ES-I3 (cell line): ENCODE data around the gene ALPL.
A peak's percentile ranks its signal among the peaks of the same experiment; 100 is the strongest.
"Not testable (repeated sequence)": the region's sequence is repeated elsewhere in the genome, so short reads cannot be mapped to it uniquely, and the experiment has no call there.

Experiments
- H3K36me3 ChIP-seq: 2 replicates; pipeline ENCODE4 v1.6.1; 2013; ENCODE audit warnings: mild to moderate bottlenecking, low read length, control low read depth, moderate library complexity; ENCODE audit not compliant: insufficient read depth
- H3K4me1 ChIP-seq: 2 replicates; pipeline ENCODE4 v1.6.1; 2013; ENCODE audit warnings: mild to moderate bottlenecking, control low read depth, low read length; ENCODE audit not compliant: insufficient read depth
- H3K9ac ChIP-seq: 2 replicates; pipeline ENCODE4 v1.6.1; 2013; ENCODE audit warnings: low read depth, mild to moderate bottlenecking, low read length, moderate library complexity
- H3K9me3 ChIP-seq: 2 replicates; pipeline ENCODE4 v1.6.1; 2013; ENCODE audit warnings: mild to moderate bottlenecking, low read length, moderate library complexity; ENCODE audit not compliant: control insufficient read depth, insufficient read depth

ALPL gene

DNA sequence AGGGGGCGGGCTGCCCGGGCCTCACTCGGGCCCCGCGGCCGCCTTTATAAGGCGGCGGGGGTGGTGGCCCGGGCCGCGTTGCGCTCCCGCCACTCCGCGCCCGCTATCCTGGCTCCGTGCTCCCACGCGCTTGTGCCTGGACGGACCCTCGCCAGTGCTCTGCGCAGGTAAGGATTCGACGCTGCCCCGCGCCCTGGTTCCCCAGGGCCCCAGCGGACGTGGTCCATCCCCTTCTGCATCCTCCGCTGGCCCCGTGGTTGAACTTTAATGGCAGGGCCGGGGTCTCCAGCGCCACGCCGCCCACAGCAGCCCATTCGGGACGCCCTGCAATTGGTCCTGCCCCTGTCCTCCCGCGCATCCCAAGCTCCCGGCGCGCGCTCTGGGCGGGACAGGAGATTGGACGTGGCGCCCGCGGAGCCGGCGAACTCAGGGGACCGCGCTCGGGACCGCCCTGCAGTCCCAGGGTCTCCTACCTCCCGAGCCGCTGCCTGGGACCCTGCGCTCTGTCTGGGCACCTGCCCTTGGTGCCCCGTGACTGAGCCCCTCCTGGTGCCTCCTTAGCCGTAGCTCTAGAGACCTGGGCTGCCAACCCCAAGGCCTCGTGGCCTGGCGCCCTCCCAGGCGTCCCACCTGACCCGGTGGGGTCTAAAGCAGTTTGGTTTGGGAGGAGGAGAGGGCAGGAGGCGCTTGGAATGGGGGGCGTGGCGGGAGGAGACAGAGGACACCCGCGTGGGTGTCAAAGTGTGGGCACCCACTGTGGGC, at the start of gene ALPL:
ALPL (plus strand) TSS at position 73 of the 762 bp plus-strand sequence. CDS start 44,659 bp downstream, outside the sequence.
- no peaks in the 10 kb centered on the region for H3K36me3 ChIP-seq
- peak within 1 kb of the TSS; percentile 52 for H3K9ac ChIP-seq
- H3K4me1 ChIP-seq = peaks cover 14% of the 10 kb centered on the region
- no peaks in the 10 kb centered on the region for H3K9me3 ChIP-seq

DNA sequence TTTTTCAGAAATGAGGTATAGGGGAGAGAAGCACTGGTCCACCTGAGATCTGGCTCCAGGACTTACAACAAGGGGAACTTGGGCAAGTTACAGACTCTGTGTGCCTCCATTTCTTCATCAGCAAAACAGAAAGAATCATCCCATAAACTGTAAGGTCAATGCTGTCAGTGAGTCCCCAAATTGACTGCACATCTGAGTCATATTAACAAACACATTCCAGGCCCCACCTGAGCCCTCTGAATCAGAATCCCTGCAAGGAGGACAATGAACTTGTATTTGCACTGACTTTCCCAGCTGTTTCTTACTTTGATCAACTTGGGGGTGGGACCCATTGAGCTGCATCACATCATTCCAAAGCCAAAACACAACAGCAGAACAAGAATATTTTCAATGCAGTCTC, 44.1 kb upstream of the ALPL start:
- not testable (repeated sequence) for H3K9me3 ChIP-seq, H3K9ac ChIP-seq, H3K4me1 ChIP-seq, H3K36me3 ChIP-seq

DNA sequence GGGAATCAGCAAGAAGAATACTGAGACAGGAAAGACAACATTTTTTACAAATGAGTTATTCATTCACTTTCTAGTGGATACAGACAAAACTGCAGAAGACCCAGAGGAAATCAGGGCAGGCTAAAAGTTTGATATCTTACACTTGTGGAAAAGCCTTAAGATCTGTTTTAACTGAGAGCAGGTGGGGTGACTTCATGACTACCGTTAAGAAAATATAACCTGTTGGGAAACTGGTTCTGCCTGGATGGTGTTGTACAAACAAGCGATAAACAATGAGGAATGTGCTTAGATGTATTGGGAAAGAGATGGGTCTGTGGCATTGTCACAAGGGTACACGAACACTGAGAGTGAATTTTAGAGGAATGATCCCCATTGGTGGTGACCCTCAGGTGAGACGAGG, 41.3 kb upstream of the ALPL start:
- H3K9me3 ChIP-seq, H3K9ac ChIP-seq, H3K4me1 ChIP-seq: not testable (repeated sequence)

GRCh38 chr1:21468599-21468998, 40.6 kb upstream of the ALPL start:
- H3K36me3 ChIP-seq = no peaks in the 10 kb centered on the region
- H3K9me3 ChIP-seq = no peaks in the 10 kb centered on the region
- H3K4me1 ChIP-seq = peaks cover 10% of the 10 kb centered on the region; the same call in 1 of the 2 replicates
- H3K9ac ChIP-seq = no peak overlapping the region

More for the DNA sequence above, 41.3 kb upstream of the ALPL start:
- not testable (repeated sequence) for H3K36me3 ChIP-seq

DNA sequence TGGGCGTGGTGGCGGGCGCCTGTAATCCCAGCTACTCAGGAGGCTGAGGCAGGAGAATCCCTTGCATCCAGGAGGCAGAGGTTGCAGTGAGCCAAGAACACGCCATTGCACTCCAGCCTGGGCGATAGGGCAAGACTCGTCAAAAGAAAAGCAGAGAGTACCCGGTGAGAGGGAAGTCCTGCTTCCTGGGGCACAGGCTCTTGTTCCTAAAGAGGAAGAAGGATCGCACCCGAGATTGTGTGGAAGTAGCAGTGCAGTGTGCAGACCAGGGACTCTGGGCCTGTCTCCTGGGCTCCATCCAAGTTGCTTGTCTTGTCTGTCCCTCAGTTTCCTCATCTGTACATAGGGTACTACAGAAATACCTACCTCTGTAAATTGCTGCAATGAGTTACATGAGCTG, 39.6 kb upstream of the ALPL start:
- Histone ChIP-seq H3K4me1 (peaks cover 10% of the 10 kb centered on the region; the same call in 1 of the 2 replicates), H3K9ac (no peak overlapping the region), H3K36me3 (no peaks in the 10 kb centered on the region), H3K9me3 (no peaks in the 10 kb centered on the region)

GRCh38 chr1:21472861-21473260, 36.4 kb upstream of the ALPL start:
- Histone ChIP-seq H3K4me1 (peaks cover 7% of the 10 kb centered on the region; the same call in 1 of the 2 replicates), H3K36me3 (no peaks in the 10 kb centered on the region), H3K9me3 (no peaks in the 10 kb centered on the region), H3K9ac (no peak overlapping the region)

DNA sequence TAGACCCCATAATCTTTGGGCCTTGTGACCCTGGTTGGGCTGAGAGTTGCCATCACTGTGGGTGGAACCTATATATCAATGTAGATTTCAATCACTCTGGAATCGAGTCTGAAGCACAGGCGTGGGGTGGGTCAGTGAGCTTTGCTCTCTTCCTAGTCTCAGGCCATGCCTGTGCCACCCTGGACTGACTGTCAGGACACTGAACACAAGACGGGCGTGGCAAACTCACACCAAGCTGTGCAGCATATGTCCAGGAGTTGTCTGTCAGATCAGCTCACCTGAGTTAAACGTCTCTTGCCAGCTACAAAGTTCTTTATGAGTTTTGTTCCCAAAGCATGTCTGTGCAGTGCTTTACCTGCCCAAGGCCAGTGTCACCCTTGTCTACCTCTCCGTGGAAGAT, 30.9 kb upstream of the ALPL start:
- Histone ChIP-seq H3K9me3 (no peaks in the 10 kb centered on the region), H3K9ac (no peak overlapping the region), H3K36me3 (no peaks in the 10 kb centered on the region; the same call in 1 of the 2 replicates), H3K4me1 (no peaks in the 10 kb centered on the region)

GRCh38 chr1:21483881-21484280, 25.3 kb upstream of the ALPL start:
- H3K4me1 ChIP-seq = not testable (repeated sequence)

DNA sequence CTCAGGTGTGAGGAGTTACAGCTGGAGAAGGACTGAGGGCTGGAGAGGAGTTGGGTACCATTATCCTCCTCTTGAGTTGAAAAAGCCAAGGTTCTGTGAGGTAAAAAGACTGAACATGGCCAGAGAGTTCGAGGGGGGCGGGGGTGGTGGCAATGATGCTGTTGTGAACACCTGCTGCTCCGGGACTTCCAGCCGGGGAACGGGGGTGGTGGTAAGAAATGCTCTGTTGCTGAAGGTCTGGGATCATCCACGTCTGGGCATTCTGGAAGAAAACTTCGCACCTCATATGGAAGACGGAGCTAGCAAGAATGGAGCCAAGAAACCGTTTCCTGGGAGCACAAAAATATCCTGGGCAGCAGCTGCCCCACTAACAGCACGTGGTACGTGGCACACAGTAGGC, 20.1 kb upstream of the ALPL start:
- Histone ChIP-seq H3K4me1 (peaks cover 4% of the 10 kb centered on the region; the same call in 1 of the 2 replicates), H3K9me3 (peaks cover 3% of the 10 kb centered on the region), H3K9ac (no peak overlapping the region), H3K36me3 (no peaks in the 10 kb centered on the region)

More at GRCh38 chr1:21483881-21484280, 25.3 kb upstream of the ALPL start:
- not testable (repeated sequence) for H3K9ac ChIP-seq, H3K36me3 ChIP-seq, H3K9me3 ChIP-seq

DNA sequence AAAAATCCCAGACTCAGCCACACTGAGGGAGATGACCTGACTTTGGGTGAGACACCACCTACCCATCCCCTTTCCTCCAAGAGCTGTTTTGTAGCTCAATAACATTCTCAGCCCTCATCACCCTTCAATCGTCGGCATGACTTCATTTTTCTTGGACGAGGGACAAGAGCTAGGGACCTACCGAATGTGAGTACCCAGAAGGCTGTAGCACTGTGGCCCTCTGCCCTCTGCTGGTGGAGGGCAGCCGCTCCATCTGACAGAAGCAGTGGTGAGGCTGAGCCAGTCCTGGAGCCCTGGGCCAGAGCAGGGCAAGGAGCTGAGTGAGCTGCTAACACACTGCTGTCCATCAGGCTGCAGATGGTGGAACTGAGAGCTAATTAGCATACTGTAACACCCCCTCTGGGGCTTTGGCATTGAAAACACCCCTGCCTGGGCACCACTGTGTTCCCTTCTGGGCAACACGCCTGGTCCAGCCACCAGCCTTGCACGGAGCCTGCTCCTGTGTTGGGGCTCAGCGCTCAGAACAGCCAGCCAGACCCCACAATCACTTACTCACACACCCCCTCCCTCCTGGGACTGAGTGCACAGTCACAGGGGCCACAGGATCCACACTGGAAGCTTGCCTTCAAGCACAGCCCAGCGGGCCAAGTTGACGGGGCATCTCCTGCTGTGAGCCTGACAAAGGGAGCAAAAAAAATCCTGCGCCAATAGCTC, 18.3 kb upstream of the ALPL start:
- H3K4me1 ChIP-seq = peaks cover 4% of the 10 kb centered on the region; the same call in 1 of the 2 replicates
- no peaks in the 10 kb centered on the region for H3K36me3 ChIP-seq
- H3K9ac ChIP-seq = no peak overlapping the region
- H3K9me3 ChIP-seq = peaks cover 3% of the 10 kb centered on the region

GRCh38 chr1:21491488-21492355, 17.5 kb upstream of the ALPL start:
- H3K36me3 ChIP-seq = no peaks in the 10 kb centered on the region
- peaks cover 4% of the 10 kb centered on the region; the same call in 1 of the 2 replicates for H3K4me1 ChIP-seq
- H3K9me3 ChIP-seq = peaks cover 3% of the 10 kb centered on the region
- no peak overlapping the region for H3K9ac ChIP-seq

GRCh38 chr1:21492356-21492625, 16.9 kb upstream of the ALPL start:
- no peaks in the 10 kb centered on the region for H3K36me3 ChIP-seq
- H3K9ac ChIP-seq = no peak overlapping the region
- H3K9me3 ChIP-seq = peaks cover 3% of the 10 kb centered on the region
- peaks cover 4% of the 10 kb centered on the region; the same call in 1 of the 2 replicates for H3K4me1 ChIP-seq

GRCh38 chr1:21494196-21494595, 15.0 kb upstream of the ALPL start:
- H3K36me3 ChIP-seq = no peaks in the 10 kb centered on the region
- peaks cover 3% of the 10 kb centered on the region; the same call in 1 of the 2 replicates for H3K9me3 ChIP-seq
- H3K4me1 ChIP-seq = peaks cover 7% of the 10 kb centered on the region; the same call in 1 of the 2 replicates
- no peak overlapping the region for H3K9ac ChIP-seq

GRCh38 chr1:21495225-21495820, 13.9 kb upstream of the ALPL start:
- no peaks in the 10 kb centered on the region for H3K36me3 ChIP-seq
- H3K9ac ChIP-seq = no peak overlapping the region
- H3K4me1 ChIP-seq = peaks cover 7% of the 10 kb centered on the region; the same call in 1 of the 2 replicates
- peaks cover 3% of the 10 kb centered on the region; the same call in 1 of the 2 replicates for H3K9me3 ChIP-seq
